IPS DF 4.7 (cell line): ENCODE measurements around the gene SHANK2.

Source experiments
- DNase-seq: peaks from one replicate; pipeline ENCODE4 v3.0.0-alpha.2; 2013; ENCODE audit warnings: low spot score; ENCODE audit errors: extremely low read depth

Gene SHANK2

DNA sequence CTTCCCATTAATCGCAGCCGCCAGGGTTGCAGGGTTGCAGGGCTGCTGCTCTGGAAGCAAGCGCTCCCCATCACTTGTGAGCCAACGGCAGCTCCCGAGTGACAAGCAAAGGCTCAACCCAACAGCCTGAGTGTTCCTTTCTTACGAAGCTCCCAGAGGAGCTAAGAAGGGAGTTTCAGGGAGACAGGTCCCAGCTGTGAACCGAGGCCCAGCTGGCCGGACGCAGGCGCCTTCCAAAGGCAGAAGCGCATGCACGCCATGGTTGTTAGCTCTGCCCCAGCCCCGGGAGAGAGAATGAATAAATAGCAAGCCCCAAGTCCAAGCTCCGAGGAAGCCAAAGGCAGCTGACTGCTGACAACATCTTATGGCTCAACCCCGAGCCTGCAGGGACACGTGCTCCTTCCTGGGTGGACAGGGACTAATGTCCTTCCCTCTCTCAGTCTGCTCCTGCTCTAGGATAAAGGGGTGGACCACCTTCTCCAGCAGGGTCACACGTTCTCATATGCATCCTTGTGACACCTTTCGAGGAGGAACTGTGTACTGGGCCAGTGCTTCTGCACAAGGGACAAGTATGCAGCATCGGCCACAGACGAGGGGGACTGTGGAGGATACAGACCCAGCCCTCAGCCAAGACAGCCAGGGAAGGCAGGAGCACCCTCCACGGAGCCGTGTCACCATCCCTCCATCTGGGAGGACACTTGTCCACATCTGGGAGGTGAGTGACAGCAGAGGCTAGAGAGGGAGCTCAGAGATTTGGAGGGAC lies 29.9 kb downstream of the SHANK2 start:
- DNase-seq, result no peak

DNA sequence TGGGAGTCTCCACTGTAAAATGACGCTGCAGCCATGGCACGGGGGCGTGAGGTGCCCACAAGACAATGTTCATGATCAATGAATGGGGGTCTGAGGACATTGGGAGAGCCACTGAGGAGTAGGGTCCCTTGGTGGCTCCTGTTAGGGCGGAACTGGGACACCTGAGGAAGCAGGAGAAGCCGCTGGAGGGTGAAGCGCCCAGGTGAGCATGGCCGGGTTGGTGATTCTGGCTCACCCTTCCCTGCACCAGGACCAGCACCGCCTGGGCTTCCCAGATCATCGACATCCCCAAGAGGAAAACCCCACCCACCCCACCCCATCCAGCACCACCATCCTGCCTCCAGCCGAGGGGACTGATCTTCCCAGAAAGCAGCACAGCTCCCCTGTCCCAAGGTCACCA lies 30.6 kb downstream of the SHANK2 start:
- no peak for DNase-seq

DNA sequence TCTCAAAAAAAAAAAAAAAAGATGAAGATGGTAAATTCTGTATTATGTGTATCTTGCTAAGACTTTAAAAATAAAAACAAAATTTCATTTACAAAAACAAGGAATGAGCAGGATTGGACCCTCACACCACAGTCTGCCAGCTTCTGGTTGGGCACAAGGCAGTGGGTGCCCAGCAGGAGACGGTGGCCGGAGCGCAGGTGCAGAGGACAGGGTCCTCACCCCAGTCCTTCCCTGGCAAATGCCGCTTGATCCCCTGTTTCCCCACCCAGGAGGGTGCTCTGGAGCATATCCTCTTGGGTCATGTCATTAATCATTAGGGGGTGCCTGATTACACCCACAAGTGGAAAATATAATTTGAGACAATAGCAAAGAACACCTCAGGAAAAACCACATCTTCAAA lies 31.2 kb downstream of the SHANK2 start:
- DNase-seq, result no peak

DNA sequence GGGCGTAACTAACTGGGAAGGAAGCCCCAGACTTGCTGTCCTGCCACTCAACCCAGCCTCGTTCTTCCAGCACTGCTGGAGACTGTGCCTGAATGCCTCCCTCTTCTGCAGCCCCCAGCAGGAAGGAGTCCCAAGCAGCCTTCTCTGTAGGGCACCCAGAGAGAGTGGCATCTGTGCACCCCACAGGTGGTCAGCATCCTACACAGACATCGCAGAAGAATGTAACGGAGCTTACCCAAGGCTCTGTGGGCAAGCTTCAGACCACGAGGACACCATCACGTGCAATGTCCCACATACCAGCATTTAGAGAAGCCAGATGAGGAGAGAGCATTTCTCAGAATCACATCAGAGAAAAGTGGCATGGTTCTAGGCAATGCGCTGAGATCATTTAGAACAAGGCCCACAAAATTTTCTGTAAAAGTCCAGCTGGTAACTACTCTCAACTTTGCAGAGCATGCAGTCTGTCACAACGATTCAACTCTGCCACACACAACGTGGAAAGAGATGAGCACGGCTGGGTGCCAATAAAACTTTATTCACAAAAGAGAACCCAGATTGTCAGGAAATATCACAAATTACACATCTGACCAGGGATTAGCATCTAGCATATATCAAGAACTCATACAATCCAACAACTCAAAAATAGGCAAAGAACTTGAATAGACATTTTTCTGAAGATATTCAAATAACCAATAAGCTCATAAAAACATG lies 33.4 kb downstream of the SHANK2 start:
- no peak for DNase-seq

- no peak for DNase-seq
Observed at GRCh38 chr11:71215425-71215965, 36.9 kb downstream of the SHANK2 start.

- no peak for DNase-seq
Observed at GRCh38 chr11:71214553-71215424, 37.6 kb downstream of the SHANK2 start.

GRCh38 chr11:71213696-71214552 lies 38.5 kb downstream of the SHANK2 start:
- DNase-seq, result no peak

DNA sequence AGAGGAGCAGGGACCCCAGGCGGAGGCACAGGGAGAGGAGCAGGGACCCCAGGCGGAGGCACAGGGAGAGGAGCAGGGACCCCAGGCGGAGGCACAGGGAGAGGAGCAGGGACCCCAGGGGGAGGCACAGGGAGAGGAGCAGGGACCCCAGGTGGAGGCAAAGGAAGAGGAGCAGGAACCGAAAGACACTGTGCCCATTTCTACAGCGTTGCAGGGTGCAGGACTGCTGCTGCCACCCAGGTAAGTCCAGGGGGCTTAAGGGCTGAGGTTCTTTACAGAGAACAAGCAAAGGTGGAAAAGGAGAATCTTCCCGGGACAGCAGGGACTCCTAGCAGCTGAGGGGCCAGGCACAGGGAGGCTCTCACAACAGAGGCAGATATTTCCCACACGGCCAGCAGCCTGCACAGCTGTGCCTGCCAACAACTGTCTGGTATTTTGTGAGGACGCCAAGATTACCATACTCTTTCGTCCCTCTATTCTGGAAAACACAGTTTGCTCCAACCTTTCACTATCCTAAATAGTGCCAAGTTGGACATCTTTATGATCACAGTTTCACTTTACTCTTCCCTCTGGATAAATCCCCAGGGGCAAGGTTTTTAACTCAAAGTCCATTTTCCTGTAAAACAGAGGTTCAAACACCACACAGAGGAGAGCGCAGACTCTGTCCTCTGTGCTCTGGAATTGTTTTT lies 39.4 kb downstream of the SHANK2 start:
- no peak for DNase-seq

GRCh38 chr11:71211631-71212030 lies 40.7 kb downstream of the SHANK2 start:
- DNase-seq, result no peak

- DNase-seq, result no peak
Observed at GRCh38 chr11:71210861-71211260, 41.5 kb downstream of the SHANK2 start.

DNA sequence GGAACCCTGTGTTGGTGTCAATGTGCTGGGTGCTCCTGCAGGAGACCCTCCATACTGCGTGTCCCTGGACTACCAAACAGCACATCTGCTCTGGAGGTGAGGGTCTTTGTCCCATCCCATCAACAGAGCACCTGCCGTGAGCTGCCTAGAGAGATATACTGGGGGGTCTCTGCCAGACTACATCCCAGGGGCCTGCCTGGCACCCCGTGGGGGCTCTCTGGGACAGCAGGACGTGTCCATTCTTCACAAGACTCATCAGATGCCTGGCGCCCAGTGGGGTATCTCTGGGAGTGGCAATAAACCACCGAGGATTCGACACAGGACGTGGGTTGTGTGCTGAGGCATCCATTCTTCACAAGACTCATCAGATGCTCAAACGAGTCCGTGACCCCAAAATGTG lies 42.7 kb downstream of the SHANK2 start:
- DNase-seq, result no peak

- DNase-seq, result no peak
Observed at GRCh38 chr11:71209181-71209580, 43.2 kb downstream of the SHANK2 start.

- no peak for DNase-seq
Observed at GRCh38 chr11:71208011-71208774, 44.2 kb downstream of the SHANK2 start.

GRCh38 chr11:71207563-71207962 lies 44.8 kb downstream of the SHANK2 start:
- DNase-seq, result no peak

DNA sequence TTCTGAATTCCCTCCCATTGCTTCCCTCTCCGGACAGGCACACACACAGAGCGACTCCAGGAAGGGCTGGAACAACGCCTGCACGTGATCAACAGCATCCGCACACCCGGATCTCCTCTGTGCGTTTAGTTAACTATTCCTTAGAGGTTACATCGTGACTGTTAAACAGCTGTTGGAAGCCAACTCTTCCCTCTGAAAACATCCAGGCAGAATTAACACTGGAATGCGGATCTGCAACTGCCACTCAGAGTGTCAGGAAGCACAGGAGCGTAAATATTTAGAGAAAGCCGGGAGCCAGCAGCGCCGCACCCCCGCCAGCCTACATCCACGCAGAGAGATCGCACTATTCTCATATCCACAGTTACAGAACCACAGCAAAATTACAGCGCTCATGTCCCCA lies 46.2 kb downstream of the SHANK2 start:
- DNase-seq, result no peak

- no peak for DNase-seq
Observed at GRCh38 chr11:71204748-71205664, 47.4 kb downstream of the SHANK2 start.

DNA sequence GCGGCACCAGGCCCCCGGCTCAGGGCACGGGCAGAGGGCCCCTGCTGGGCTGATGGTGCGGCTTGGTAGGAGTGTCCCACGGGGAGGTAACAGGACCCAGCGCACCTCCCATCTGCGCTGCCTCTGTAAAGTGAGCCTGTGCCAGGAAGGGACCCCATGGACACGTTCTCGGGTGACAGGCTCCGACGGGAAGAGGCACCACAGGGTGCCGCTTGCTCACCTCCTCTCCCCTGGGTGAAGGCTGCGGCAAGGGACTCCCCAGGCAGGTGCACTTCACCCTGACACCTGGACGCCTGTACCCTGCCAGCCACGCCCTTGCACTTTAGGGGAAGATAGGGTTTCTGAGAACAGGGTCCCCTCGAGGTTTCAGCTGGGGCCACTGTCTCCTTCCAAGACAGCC lies 48.1 kb downstream of the SHANK2 start:
- DNase-seq, result no peak

DNA sequence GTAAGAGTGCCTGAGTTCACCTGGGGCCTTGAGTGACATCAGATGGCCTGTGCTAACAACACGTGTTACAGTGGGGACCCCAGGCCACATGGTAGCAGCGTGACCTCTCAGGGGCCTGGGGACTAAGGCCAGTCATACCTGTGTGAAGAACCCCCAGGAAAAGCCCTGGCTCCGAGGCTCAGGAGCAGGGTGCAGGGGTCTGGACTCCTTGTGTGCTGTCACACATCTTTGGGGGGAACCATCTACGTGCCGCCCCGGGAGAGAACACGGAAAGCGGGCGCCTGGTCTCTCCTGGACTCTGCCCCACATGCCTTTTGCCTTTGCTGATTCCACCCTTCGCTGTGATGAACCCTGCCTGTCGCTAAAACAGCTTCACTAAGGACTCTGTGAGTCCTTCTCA lies 48.7 kb downstream of the SHANK2 start:
- DNase-seq, result no peak
